CD4-positive, alpha-beta T cell treated with Interleukin-17A for 1 hour (primary cell): ENCODE results near the gene ZDHHC19.
"Not testable (repeated sequence)": the region's sequence is repeated elsewhere in the genome, so short reads cannot be mapped to it uniquely, and the experiment has no call there.

Experiments used
- DNase-seq: peaks from one replicate; pipeline ENCODE4 v3.0.0-alpha.2; 2020

ZDHHC19 gene

GRCh38 chr3:196198771-196199753, 12.1 kb downstream of the ZDHHC19 start:
- DNase-seq: no peak

GRCh38 chr3:196198081-196198675, 13.0 kb downstream of the ZDHHC19 start:
- no peak for DNase-seq

GRCh38 chr3:196197524-196197923, 13.7 kb downstream of the ZDHHC19 start:
- DNase-seq: no peak

- DNase-seq: peak; percentile 37
These were observed 15.4 kb downstream of the ZDHHC19 start for GRCh38 chr3:196195664-196196265.

GRCh38 chr3:196194542-196194915, 16.7 kb downstream of the ZDHHC19 start:
- DNase-seq: no peak

GRCh38 chr3:196193736-196194541, 17.3 kb downstream of the ZDHHC19 start:
- no peak for DNase-seq

- no peak for DNase-seq
These were observed 18.0 kb downstream of the ZDHHC19 start for GRCh38 chr3:196193133-196193735.

- no peak for DNase-seq
These were observed 18.6 kb downstream of the ZDHHC19 start for GRCh38 chr3:196192524-196193051.

GRCh38 chr3:196192036-196192523, 19.1 kb downstream of the ZDHHC19 start:
- DNase-seq: peak; percentile 81

GRCh38 chr3:196189566-196190347, 21.4 kb downstream of the ZDHHC19 start:
- no peak for DNase-seq

- peak; percentile 42 for DNase-seq
These were observed 24.3 kb downstream of the ZDHHC19 start for GRCh38 chr3:196186651-196187573.

GRCh38 chr3:196184881-196185280, 26.3 kb downstream of the ZDHHC19 start:
- no peak for DNase-seq

- DNase-seq: not testable (repeated sequence)
These were observed 27.1 kb downstream of the ZDHHC19 start for GRCh38 chr3:196184169-196184432.

- no peak for DNase-seq
These were observed 30.1 kb downstream of the ZDHHC19 start for GRCh38 chr3:196181127-196181546.

GRCh38 chr3:196180346-196180745, 30.9 kb downstream of the ZDHHC19 start:
- DNase-seq: no peak

- DNase-seq: peak; percentile 89
These were observed 31.6 kb downstream of the ZDHHC19 start for GRCh38 chr3:196179380-196180308.

- no peak for DNase-seq
These were observed 32.2 kb downstream of the ZDHHC19 start for GRCh38 chr3:196178993-196179379.

GRCh38 chr3:196177967-196178366, 33.2 kb downstream of the ZDHHC19 start:
- no peak for DNase-seq

- DNase-seq: no peak
These were observed 33.6 kb downstream of the ZDHHC19 start for GRCh38 chr3:196177567-196177966.
